Stimulated activated CD8-positive, alpha-beta memory T cell treated with anti-CD3 and anti-CD28 coated beads, Interleukin-4, amount 100 ng/mL, for 1 hour (primary cell): Measurements from ENCODE around the gene B4GALT1.

ENCODE experiments used
- DNase-seq, 2 donors: peaks; one replicate each; pipeline ENCODE4 v3.0.0-alpha.2; 2020; ENCODE audit warnings: low read depth in 2 of 2, low spot score in 1 of 2

The B4GALT1 gene

GRCh38 chr9:33142535-33142934 lies 24.6 kb downstream of the B4GALT1 start:
- no peak for DNase-seq

- DNase-seq: no peak
Observed at GRCh38 chr9:33140401-33141360, 26.5 kb downstream of the B4GALT1 start.

- no peak for DNase-seq
Observed at GRCh38 chr9:33139421-33140228, 27.5 kb downstream of the B4GALT1 start.

- DNase-seq: no peak
Observed at GRCh38 chr9:33138768-33139167, 28.4 kb downstream of the B4GALT1 start.

GRCh38 chr9:33137781-33138264 lies 29.3 kb downstream of the B4GALT1 start:
- no peak for DNase-seq

GRCh38 chr9:33136721-33137670 lies 30.1 kb downstream of the B4GALT1 start:
- DNase-seq: no peak

GRCh38 chr9:33135470-33135958 lies 31.6 kb downstream of the B4GALT1 start:
- no peak for DNase-seq

- DNase-seq: no peak
Observed at GRCh38 chr9:33135031-33135461, 32.1 kb downstream of the B4GALT1 start.

- no peak for DNase-seq
Observed at GRCh38 chr9:33133186-33133585, 34.0 kb downstream of the B4GALT1 start.

GRCh38 chr9:33131790-33132772 lies 35.1 kb downstream of the B4GALT1 start:
- no peak for DNase-seq

GRCh38 chr9:33130961-33131789 lies 36.0 kb downstream of the B4GALT1 start:
- DNase-seq: no peak

- DNase-seq: no peak
Observed at GRCh38 chr9:33129886-33130881, 37.0 kb downstream of the B4GALT1 start.

GRCh38 chr9:33129251-33129885 lies 37.8 kb downstream of the B4GALT1 start:
- DNase-seq: no peak

- DNase-seq: no peak
Observed at GRCh38 chr9:33128570-33128969, 38.6 kb downstream of the B4GALT1 start.

- DNase-seq: no peak
Observed at GRCh38 chr9:33127881-33128280, 39.3 kb downstream of the B4GALT1 start.
